Uterus (tissue), 2 donors: ENCODE results near the gene BICRA.

Source experiments
- CTCF ChIP-seq, 4 experiments: fragments of 200-600 bp in 2 of 4; fragments of 450-650 bp in 2 of 4; sonication (generic) in 2 of 4; IDR thresholded peaks; one replicate each; pipeline ENCODE4 v1.5.1; 2016 to 2019; ENCODE audit warnings: antibody characterized with exemption in 4 of 4, mild to moderate bottlenecking in 2 of 4, moderate library complexity in 1 of 4
- POLR2A ChIP-seq, 2 donors: fragments of 450-650 bp; IDR thresholded peaks; one replicate each; pipeline ENCODE4 v1.6.1; 2016; ENCODE audit warnings: antibody characterized with exemption in 2 of 2, mild to moderate bottlenecking in 1 of 2, moderate library complexity in 1 of 2

GRCh38 chr19:47699360-47699917 lies 90.5 kb downstream of the BICRA start:
- peak; percentile 38 to 66 (median 54) for TF ChIP-seq CTCF (IDR thresholded peaks at IDR 0.05)
- TF ChIP-seq POLR2A (IDR thresholded peaks at IDR 0.05) = no peak
